GM19351 (cell line): Measurements from ENCODE around the gene TRIL.
A peak's percentile ranks its signal among the peaks of the same experiment; 100 is the strongest.

Source experiments
- ATAC-seq: cut with Tn5 transposase; IDR thresholded peaks from one replicate; pipeline ENCODE4 v1.9.1; 2021; ENCODE audit warnings: mild to moderate bottlenecking, moderate library complexity; ENCODE audit not compliant: unreplicated experiment

TRIL gene

GRCh38 chr7:28942168-28942567 lies 16.0 kb downstream of the TRIL start:
- no peak for ATAC-seq

GRCh38 chr7:28941633-28942032 lies 16.5 kb downstream of the TRIL start:
- no peak for ATAC-seq

- no peak for ATAC-seq
These were observed 17.3 kb downstream of the TRIL start for GRCh38 chr7:28940741-28941384.

- ATAC-seq: no peak
These were observed 18.1 kb downstream of the TRIL start for GRCh38 chr7:28939844-28940544.

- no peak for ATAC-seq
These were observed 18.8 kb downstream of the TRIL start for GRCh38 chr7:28939367-28939766.

GRCh38 chr7:28937619-28938018 lies 20.5 kb downstream of the TRIL start:
- ATAC-seq: no peak

GRCh38 chr7:28937103-28937502 lies 21.0 kb downstream of the TRIL start:
- ATAC-seq: no peak

- no peak for ATAC-seq
These were observed 24.2 kb downstream of the TRIL start for GRCh38 chr7:28933846-28934320.

- ATAC-seq: no peak
These were observed 26.6 kb downstream of the TRIL start for GRCh38 chr7:28931565-28931964.

- peak; percentile 92 for ATAC-seq
These were observed 31.1 kb downstream of the TRIL start for GRCh38 chr7:28926871-28927597.

GRCh38 chr7:28922624-28923331 lies 35.4 kb downstream of the TRIL start:
- ATAC-seq: peak; percentile 43

- ATAC-seq: peak; percentile 90
These were observed 36.3 kb downstream of the TRIL start for GRCh38 chr7:28921822-28922221.

- no peak for ATAC-seq
These were observed 37.7 kb downstream of the TRIL start for GRCh38 chr7:28920424-28920823.

GRCh38 chr7:28919510-28919909 lies 38.6 kb downstream of the TRIL start:
- no peak for ATAC-seq

- ATAC-seq: no peak
These were observed 49.4 kb downstream of the TRIL start for GRCh38 chr7:28908775-28909174.

GRCh38 chr7:28905464-28905863 lies 52.7 kb downstream of the TRIL start:
- no peak for ATAC-seq

GRCh38 chr7:28904578-28905048 lies 53.5 kb downstream of the TRIL start:
- no peak for ATAC-seq

- no peak for ATAC-seq
These were observed 54.2 kb downstream of the TRIL start for GRCh38 chr7:28903730-28904577.
